Left hindlimb (tissue), 1 donor: ENCODE results near the gene TSPAN18.
A peak's percentile ranks its signal among the peaks of the same experiment; 100 is the strongest.

Experiments used
- DNase-seq: peaks from one replicate; pipeline ENCODE4 v3.0.0-alpha.2; 2018

Gene TSPAN18

GRCh38 chr11:44904261-44905020 lies 177.7 kb downstream of the TSPAN18 start:
- DNase-seq: no peak

- no peak for DNase-seq
Observed at GRCh38 chr11:44905131-44905866, 178.5 kb downstream of the TSPAN18 start.

DNA sequence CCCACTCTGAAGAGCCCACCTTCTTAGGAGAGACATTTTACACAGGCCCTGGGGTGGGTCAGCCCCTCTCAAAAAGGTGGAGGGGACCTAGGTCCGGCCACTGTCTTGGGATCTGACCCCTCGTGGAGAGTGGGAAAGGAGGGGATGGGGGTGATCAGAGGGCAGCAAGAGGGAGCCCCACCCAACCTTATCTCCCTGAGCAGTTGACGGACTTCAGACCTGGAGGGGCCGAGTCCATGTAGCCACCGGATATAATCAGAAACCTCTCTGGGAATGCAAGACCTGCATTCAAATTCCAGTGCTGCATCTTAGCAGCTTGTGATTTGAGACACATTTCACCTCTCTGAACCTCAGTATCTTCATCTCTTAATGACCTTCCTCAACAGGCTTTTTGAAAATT lies 179.9 kb downstream of the TSPAN18 start:
- DNase-seq: no peak

GRCh38 chr11:44909557-44909956 lies 182.8 kb downstream of the TSPAN18 start:
- no peak for DNase-seq

DNA sequence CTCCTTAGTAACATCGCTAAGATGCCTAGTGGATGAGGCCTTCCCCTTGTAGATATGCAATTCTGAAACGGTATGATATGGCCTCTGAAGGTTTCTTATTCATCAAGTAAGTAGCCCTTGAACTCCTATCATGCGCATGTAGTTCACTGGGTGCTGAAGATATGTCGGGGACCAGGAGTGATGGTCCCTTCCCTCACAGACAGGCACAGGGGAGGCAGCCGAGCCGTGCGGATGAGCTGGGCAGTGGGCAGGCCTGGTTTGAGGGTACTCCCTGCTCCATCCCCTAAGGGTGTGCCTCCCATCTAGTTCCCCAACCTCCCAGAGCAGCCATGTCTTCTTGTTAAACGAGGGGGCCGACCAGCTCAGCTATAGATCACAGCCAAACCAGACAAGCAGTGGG lies 183.8 kb downstream of the TSPAN18 start:
- no peak for DNase-seq

DNA sequence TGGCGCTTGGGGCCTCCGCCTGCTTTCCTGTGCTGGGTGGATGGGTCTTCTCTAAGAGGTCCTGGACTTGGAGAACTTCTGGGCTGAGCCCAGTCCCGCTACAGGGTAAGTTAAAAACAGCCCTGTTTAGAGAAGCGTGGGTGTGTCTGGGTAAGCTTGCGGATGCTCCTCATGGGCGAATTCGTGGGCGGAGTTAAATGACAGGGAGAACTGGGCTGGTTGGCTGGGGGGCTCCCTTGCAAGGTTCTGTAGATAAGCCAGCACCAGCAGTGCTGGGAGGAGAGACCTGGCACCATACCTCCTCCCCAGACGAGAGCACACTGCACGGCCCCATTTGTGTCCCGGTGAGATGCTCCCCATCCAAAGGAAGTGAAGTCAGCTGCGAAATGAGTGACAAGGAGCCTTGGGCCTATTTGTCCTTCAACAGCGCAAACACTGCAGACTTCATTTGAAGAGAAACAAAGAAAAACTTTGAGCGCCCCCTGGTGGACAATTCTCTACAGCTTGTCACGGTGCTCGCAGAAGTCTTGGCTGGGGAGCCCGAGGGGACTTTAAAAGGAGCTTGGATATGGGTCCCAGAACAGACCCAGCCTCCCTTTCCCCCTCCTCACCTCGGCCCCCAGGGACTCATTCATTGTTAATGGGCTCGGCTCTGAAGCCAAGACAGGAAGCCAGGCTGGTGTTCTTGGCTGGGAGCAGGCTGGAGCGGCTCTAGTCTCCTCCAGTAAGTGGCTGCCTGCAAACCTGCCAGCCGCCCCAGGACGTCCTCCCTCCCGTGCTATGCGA lies 184.5 kb downstream of the TSPAN18 start:
- DNase-seq: peak; percentile 85

- DNase-seq: no peak
Observed at GRCh38 chr11:44912270-44912987, 185.7 kb downstream of the TSPAN18 start.

GRCh38 chr11:44913502-44913901 lies 186.7 kb downstream of the TSPAN18 start:
- no peak for DNase-seq

DNA sequence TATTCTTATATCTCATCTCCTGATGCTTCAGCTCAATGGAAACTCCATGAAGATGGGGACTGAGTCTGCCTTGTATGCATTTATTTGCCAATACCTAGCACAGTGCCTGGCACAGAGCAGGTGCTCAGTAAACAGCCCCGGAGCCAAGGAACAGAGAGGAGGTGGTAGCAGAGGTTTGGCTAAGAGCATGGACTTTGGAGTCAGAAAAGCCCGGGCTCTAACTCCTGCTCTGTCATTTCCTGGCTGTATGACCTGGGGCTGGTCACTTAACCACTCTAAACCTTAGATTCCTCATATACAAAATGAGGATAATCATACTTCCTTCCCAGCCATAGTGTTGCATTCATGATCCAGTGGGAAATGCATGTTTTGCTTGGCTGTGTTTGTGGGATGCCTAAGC lies 187.3 kb downstream of the TSPAN18 start:
- no peak for DNase-seq

- no peak for DNase-seq
Observed at GRCh38 chr11:44915004-44915403, 188.2 kb downstream of the TSPAN18 start.

DNA sequence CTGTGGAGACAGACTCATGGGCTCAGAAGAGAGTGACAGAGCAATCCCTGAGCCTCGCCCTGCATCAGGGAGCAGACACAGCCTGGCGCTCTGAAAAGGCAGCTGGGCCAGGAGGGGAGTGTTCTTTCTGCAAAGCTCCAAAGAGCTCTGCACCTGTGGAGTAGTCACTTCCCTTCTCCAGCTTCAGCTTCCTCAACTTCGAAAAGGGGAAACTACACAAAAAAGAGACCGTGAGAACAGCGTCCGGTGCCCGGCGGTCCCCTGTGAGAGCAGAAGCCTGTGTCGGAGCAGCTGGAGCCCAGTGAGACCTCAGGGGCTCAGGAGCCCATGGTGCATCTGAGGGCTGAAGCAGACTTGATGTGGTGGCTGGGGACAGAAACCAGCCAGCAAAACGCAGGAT lies 188.9 kb downstream of the TSPAN18 start:
- no peak for DNase-seq

DNA sequence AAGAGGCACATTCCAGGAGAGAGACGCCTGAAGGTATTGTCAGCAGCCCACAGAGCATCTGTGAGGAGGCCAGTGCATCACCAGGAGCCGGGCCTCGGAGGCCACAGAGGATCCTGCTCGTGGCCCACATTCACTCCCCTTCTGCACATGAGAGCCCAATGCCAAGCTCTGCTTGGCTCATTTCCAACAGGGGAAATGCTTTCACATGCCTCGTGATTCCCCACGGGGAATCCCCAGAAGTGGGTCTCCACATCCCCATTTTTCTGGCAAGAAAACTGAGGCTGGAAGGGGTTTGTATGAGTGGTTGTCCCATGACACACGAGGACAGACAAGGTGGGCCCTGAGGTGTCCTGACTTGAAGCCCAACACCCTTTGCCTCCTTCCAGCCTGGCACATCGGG lies 189.6 kb downstream of the TSPAN18 start:
- DNase-seq: no peak

- no peak for DNase-seq
Observed at GRCh38 chr11:44916801-44917385, 190.1 kb downstream of the TSPAN18 start.

DNA sequence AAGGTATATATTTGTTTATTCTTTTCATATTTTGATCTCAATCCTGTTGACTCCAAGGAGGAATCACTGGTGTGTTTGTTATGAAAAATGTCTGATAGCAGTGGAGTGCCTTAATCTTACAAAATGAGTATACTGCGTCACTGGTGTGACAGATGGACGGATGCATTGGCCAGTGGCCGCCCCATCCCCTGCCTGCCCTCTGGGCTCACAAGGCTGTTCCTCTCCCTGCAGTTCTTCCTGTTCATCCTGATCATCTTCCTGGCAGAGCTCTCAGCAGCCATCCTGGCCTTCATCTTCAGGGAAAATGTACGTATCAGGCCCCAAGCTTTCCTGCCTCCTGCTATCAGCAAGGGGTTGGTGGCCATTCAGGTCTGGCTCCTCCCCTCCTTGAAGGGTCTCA lies 191.0 kb downstream of the TSPAN18 start:
- no peak for DNase-seq

GRCh38 chr11:44920451-44920850 lies 193.7 kb downstream of the TSPAN18 start:
- DNase-seq: no peak

GRCh38 chr11:44923115-44923514 lies 196.4 kb downstream of the TSPAN18 start:
- no peak for DNase-seq

DNA sequence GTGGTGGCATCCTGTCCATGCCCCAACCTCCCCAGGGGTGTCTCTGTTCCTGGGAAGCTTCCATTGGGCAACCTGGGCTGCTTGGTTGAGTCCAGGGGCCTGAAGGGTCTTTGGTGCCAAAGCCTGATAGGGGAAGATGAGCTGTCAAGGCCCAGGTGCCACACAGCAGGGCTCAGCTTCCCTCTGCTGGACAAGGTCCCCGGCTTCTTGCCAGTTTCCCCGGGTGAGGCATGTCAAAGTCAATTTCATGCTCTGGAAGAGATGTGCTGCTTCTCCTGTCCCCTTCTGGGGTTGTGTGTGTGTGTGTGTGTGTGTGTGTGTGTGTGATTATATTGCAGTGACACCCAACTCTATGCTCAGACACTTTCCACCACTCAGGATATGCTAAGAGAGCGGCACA lies 197.0 kb downstream of the TSPAN18 start:
- no peak for DNase-seq

DNA sequence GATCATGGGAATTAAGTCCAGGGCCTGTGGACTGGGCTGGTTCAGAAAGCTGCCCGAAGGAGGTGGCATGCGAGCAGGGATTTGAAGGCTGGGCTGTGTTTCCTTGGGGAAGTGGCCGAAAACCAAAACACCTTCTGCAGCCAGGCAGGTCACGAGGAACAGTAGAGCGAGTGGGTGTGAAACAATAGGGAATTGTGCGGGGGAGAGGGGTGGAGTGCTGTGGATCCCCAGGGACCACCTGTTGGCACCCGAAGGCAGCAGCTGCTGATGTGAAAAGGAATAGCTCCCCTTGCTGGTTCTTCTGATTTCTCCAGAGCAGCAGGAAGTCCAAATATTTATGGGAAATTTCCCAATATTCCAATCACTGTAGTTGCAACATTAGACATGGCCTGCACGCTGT lies 199.3 kb downstream of the TSPAN18 start:
- no peak for DNase-seq

DNA sequence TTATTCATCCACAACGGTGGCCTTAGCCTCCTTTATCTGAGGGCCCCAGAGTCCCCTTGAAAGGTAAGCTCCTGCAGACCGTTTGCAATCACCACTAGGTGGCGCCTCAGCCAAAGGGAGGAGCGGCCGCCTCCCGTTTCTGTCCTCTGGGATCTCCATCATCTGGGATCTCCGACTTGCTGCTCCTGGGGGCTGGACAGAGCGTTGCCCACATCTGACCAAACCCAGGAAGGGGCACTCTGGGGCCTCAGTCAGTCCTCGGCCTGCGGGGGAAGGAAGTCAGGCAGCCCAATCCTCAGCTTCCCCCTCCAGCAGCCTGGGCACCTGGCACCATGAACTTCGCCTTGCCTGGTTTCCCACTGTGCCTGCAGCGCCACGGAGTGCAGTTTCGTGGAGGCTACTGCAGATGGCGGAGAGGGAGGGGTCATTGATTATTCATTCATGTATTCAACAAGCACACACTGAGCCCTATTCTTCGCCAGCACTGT lies 200.5 kb downstream of the TSPAN18 start:
- DNase-seq: peak; percentile 68

DNA sequence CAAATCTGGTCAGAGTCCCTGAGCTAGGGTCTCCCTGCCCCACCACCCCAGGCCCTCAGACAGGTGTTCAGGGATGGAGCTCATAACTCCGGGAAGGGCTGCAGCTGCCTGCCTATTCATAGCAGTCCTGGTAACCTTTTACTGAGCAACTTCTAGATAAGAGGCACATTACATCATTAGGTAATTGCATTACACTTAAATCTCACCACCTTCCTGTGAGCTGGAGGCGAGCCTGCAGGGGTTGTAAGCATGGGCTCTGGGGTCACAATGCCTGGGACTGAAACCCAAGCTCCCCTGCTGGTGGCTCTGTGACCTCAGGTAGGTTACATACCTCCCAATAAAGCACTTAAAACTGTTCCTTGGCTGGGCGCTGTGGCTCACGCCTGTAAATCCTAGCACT lies 201.4 kb downstream of the TSPAN18 start:
- no peak for DNase-seq

DNA sequence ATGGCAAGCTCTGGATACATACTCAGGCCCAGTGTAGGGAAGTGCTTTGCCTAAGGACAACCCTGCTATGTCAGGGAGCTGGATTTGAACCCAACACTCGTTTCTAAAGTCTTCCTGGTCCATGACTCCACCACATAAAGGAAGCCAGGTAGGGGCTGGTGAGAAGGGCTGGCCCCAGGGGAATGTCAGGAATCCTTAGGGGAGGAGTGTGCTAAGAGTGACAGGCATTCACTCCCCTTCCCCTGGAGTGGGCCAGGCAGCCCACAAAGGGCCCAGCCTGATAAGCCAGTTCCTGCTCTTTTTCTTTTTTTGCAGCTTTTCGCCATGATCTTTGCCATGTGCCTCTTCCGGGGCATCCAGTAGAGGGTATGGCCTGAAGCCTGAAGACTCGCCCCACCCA lies 202.1 kb downstream of the TSPAN18 start:
- no peak for DNase-seq

GRCh38 chr11:44930588-44931302 lies 204.0 kb downstream of the TSPAN18 start:
- no peak for DNase-seq
